Activated gamma-delta T cell treated with Interleukin-2 at 50 U/mL for 16 hours (primary cell): ENCODE results near the gene BDKRB2.
"Not testable (repeated sequence)": the region's sequence is repeated elsewhere in the genome, so short reads cannot be mapped to it uniquely, and the experiment has no call there.

Source experiments
- DNase-seq: peaks from one replicate; pipeline ENCODE4 v3.0.0-alpha.2; 2020

BDKRB2 gene

DNA sequence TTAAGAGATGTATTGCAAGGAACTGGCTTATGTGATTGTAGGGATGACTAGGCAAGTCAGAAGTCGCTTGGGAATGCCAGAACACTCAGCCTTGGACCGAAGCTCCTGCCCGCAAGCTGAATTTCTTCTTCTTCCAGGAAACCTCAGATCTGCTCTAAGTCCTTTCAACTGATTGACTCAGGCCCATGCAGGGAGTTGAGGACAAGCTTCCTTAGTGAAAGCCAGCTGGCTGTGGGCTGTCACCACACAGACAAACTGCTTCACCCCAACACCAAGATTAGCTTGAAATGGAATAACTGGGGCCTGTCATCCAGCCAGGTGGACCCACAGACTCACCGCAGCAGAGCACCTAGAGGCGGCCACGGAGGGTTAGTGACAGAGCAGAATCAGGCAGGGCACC, 24.7 kb downstream of the BDKRB2 start:
- DNase-seq: no peak

- DNase-seq: no peak
Measured at GRCh38 chr14:96231056-96231455, 26.4 kb downstream of the BDKRB2 start.

- DNase-seq: no peak
Measured at GRCh38 chr14:96231526-96232130, 27.0 kb downstream of the BDKRB2 start.

DNA sequence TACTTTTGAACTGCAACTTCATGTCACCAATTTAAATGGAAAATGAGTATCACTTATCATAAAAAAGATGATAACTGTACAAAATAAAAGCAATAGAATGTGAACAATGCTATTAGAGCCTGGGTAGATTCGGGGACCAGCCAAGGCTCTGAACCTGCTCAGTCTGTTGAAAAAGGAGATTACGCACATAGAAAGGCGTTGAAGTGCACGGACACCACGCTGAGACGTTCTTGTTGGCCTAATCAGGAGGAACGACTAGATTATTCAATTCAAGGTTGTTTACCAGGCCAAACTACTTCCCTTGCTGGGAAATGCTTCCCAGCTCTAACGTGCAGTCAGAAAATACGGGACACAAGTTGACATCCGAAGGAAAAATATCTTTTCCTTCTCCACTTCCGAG, 27.9 kb downstream of the BDKRB2 start:
- no peak for DNase-seq

GRCh38 chr14:96233661-96234060, 29.0 kb downstream of the BDKRB2 start:
- DNase-seq: no peak

GRCh38 chr14:96235426-96235825, 30.8 kb downstream of the BDKRB2 start:
- DNase-seq: no peak

GRCh38 chr14:96237641-96238040, 33.0 kb downstream of the BDKRB2 start:
- DNase-seq: no peak

DNA sequence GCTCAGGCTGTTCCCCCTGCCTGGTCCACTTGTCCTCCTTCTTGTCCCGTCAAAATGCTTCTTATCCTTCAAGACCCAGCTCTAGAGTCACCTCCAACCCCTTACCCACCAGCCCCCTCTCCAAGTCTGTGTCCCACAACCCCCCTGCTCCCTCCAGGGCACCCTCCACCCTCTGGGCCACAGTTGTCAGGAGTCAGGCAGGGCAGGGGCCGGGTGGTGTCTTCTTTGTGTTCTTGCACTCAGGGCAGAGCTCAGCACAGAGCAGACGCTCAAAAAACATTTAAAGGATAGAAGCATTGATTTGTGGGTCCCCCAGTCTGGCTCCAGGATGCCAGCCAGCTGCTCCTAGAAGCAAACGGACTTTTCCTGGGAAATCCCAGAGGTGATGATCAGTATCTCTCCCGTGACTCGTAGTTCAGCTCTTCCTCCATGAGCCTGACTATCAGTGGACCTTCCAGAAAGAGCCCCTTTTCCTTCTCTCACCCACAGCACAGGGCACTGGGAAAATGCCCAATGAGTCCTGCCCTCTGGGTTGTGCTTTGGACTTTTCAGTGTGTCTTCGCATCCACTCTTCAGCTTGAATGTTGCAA, 34.1 kb downstream of the BDKRB2 start:
- DNase-seq: no peak

DNA sequence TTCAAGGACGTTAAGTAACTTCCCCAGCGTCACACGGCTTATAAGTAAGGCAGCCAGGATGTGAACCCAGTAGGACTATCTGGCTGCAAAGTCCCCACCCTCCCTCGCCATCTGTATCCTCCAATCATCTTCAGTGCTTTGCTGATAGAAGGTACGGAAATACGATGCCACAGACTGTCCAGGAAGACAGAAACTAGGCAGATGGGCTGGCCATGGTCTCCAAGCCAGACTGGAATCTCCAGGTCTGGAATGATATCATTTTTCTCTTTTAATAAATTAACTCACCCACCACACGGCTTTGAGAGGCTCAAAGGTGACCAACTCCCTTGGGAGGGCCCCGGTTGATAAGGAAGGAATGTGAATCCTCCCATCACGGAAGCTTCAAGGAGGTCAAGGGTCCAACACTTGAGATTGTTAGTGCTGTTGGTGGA, 35.1 kb downstream of the BDKRB2 start:
- no peak for DNase-seq

- DNase-seq: no peak
Measured at GRCh38 chr14:96240641-96241040, 36.0 kb downstream of the BDKRB2 start.

DNA sequence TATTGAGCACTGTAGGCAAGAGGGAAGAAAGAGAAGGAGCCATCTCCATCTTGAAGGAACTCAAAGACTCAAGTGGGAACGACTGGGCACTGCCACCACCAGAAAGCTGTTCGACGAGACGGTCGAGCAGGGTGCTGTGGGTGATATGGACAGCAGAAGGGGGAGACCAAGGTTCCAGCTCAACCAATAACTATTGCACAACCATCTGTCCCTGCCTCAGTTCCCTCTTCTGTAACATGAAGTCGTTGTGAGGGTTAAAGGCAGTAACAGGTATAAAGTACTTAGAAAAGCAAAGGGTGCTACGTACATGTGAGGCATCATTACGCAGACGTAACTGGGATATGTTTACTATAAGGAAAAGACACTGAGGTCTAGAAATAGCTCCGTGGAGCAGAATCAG, 37.5 kb downstream of the BDKRB2 start:
- no peak for DNase-seq

- no peak for DNase-seq
Measured at GRCh38 chr14:96243785-96244184, 39.1 kb downstream of the BDKRB2 start.

DNA sequence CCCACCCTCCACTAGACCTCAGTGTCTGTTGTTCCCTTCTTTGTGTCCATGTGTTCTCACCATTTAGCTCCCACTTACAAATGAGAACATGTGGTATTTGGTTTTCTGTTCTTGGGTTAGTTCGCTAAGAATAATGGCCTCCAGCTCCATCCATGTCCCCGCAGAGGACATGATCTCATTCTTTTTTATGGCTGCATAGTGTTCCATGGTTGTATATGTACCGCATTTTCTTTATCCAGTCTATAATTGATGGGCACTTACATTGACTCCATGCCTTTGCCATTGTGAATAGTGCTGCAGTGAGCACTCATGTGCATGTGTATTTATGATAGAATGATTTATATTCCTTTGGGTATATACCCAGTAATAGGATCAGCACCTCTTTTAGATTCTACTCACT, 40.4 kb downstream of the BDKRB2 start:
- DNase-seq: not testable (repeated sequence)

- no peak for DNase-seq
Measured at GRCh38 chr14:96245710-96246538, 41.3 kb downstream of the BDKRB2 start.

DNA sequence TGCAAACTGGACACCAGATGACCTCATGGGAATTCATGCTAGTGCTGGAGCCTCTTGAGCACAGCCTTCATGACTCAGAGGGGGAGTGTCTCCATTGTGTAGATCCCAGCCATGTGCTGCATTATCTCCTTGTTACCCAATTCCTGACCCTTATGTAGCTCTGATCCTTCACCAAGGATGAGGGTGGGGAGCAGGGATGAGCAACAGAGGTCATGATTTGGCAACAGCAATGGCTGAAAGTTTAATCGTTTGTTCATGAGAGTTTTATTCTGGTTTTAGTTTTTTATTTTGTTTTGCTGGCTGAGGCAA, 41.9 kb downstream of the BDKRB2 start:
- DNase-seq: no peak

- DNase-seq: no peak
Measured at GRCh38 chr14:96247031-96247430, 42.4 kb downstream of the BDKRB2 start.

GRCh38 chr14:96249029-96249428, 44.4 kb downstream of the BDKRB2 start:
- no peak for DNase-seq

GRCh38 chr14:96250485-96250884, 45.8 kb downstream of the BDKRB2 start:
- no peak for DNase-seq

DNA sequence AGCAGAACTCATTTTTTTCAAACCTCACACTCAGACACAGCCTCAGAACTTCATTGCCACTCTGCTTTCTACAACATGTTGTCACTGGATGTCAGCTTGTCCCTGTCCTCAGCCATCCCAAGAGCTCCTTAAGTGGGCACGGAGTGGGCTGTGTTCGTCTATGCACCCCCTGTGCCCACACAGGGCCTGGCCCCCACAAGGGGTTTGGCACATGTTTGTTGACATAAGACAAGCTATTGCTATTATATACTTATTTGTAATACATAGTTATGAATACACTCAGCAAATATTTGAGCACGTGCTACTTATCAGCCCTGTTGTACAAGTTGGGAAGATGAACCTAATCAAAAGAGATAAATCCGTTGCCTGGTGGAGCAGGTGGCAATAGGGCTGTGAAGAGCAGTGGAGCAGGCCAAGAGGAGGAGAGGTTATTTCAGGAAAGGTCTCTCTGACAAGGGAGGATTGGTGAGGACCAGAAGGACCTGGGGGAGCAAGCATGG, 47.1 kb downstream of the BDKRB2 start:
- DNase-seq: no peak

DNA sequence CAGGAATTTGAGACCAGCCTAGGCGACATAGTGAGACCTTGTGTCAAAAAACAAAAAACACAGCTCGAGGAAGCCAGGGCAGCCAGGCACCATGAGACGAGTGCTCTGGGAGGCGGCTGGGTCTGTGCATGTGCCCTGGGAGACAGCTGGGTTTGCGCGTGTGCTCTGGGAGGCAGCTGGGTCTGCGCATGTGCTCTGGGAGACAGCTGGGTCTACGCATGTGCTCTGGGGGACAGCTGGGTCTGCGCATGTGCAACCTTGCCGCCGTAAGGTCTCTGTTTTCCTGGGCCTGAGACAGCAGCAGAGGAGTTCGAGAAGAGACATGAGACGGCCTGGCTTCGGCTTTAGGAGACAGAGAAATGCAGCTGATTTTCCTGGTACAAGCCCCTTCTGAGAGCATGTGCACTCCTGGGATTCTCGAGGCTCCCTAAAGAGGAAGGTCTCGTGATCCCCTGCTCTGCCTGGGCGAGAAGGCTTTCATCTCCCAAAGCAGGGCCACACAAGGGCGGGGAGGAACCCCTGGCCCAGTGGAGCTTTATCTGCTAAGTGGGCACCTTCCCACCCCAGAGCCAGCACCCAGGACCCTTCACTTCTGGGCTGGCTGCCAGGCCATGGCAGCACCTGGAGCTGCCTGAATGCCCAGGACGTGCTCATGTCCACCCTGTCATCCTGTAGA, 47.8 kb downstream of the BDKRB2 start:
- no peak for DNase-seq

DNA sequence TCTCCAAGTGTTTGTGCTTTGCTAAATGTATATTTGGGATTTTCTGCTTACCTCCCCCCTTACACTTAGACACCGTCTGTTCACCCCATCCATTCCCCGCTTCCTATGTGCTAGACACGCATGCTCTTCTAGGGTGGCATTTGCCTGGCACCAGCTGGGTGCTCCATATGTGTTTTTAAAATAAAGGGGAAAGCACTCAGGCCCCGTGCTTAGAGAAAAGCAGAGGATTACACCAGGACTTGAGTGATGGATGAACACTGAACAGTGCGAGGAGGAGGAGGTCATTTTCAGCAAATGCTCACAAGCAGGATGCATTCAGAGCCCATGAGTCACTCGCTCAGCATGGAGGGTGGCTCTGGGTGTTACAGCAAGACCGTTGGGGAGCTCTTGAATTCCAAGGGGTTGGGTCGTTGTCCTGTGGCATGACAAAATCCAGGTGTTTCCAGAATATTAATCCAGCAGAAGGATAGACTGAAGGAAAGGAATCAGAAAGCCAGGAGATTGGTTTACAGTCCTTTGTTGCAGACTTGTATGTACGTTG, 48.4 kb downstream of the BDKRB2 start:
- no peak for DNase-seq

DNA sequence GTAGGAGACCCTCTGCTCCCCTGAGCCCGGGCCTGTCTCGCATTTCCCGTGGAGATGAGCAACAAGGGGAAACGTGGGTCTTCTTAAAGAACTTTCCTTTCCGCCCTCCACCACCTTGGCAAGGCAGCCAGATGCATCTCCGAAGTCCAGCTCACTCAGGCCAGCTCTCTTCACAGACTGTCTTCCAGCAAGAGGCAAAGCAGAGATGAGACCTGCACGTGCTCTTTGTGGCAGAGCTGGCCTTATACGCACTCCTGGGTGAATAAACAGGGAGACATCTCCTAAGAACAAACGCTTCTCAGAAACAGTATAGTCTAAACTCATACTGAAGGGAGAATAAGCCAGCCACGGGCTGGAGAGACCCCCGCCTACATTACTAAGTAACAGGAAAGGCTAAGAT, 50.0 kb downstream of the BDKRB2 start:
- no peak for DNase-seq
